Right renal cortex interstitium (tissue), 3 donors: ENCODE data around the gene MXI1. TPM values are rescaled to one million over a fixed set of nuclear protein-coding genes. Genes with fewer than 3 reads are reported as not detected.

ENCODE experiments used
- polyA plus RNA-seq, 3 donors: library from polyadenylated mRNA; unstranded; fragments of 120-200 nt; gene quantifications; one replicate each; pipeline ENCODE4 v1.2.1, GENCODE V29; 2013; ENCODE audit not compliant: insufficient read length in 3 of 3

MXI1 gene
- polyA plus RNA-seq, 3 donors = 45.5 to 49.8 (median 45.9) TPM

Other genes with a start within 250 kb of the MXI1 start
- 100 to 1,000 TPM; 269 to 280 (median 276) TPM for gene ADD3, start 199.6 kb upstream of the MXI1 start, polyA plus RNA-seq
- 10 to 100 TPM; 48.0 to 55.2 (median 48.8) TPM for gene SMNDC1, start 97.3 kb downstream of the MXI1 start, polyA plus RNA-seq